Fibroblast of skin of left quadriceps (primary cell): Measurements from ENCODE around the gene POTED.
"Not testable (repeated sequence)": the region's sequence is repeated elsewhere in the genome, so short reads cannot be mapped to it uniquely, and the experiment has no call there.

Source experiments
- DNase-seq, 2 experiments: peaks; one replicate each; pipeline ENCODE4 v3.0.0-alpha.2; 2013; ENCODE audit warnings: low read depth in 2 of 2

POTED gene

DNA sequence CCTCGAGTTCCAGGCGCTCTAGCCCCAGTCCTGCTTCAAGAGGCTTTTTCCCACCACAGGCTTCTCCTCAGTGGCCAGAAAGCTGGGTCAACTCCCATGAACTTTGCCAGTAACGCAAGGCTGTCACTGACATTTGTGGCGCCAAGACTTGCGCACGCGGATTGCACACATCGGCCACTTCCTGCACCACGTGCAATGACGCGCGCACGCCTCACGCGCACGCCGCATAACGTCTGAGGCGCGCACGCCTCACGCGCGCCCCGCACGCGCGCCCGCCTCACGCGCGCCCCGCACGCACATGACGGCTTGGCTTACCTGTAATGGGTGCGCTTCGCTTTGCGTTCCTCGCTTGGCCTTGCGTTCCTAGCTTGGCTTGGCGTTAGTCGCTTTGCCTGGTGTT is at the start of gene POTED:
TSS of gene POTED (plus strand) at position 301 of the 400 bp plus-strand sequence. CDS start 452 bp downstream, outside the sequence.
- not testable (repeated sequence) for DNase-seq

DNA sequence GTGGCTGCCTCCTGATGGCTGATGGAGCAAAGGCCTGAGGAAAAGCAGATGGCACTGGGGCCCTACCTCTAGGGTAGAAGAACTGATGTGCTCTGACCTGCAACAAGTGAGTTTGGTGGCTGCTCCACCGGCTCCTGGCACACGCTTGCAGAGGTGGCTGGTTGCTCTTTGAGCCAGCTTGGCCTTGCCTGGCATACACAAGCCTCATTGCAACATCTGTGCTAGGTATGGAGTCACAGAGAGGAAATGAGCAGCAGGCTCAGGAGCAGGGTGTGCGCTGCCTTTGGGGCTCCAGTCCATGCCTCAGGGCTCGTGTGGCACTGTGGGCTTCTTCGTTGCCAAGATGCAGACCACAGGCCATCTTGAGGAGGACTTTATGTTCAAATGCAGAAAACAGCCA is 40.5 kb downstream of the POTED start:
- not testable (repeated sequence) for DNase-seq

DNA sequence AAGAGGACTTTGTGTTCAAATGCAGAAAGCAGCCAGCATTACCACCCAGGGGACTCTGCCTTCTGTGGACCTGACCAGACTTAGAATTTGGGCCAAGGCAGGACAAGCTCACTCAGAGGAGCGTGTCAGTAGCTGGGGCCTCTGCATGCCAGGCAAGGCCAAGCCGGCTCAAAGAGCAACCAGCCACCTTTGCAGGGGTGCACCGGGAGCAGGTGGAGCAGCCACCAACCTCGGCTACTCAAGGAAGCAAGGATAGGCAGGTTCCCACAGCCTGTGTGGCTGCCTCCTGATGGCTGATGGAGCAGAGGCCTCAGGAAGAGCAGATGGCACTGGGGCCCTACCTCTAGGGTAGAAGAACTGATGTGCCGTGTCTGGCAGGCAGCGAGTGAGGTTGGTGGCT is 42.2 kb downstream of the POTED start:
- DNase-seq = not testable (repeated sequence)
